ENCODE results near the gene SPNS1. TPM values are rescaled to one million over a fixed set of nuclear protein-coding genes. Genes with fewer than 3 reads are reported as not detected.
"Not testable (repeated sequence)": the region's sequence is repeated elsewhere in the genome, so short reads cannot be mapped to it uniquely, and the experiment has no call there.

SPNS1 gene
- total RNA-seq, 2 experiments from 2014 or later: 28.1 to 30.1 TPM

GRCh38 chr16:28936784-28937155, 37.8 kb upstream of the SPNS1 start:
- Mint-ChIP-seq H3K36me3 (peaks cover 3% of the 10 kb centered on the region), H3K4me1 (peaks cover 19% of the 10 kb centered on the region), H3K4me3 (peak overlapping the region; percentile 78), H3K27ac (peak overlapping the region; percentile 32), H3K27me3 (no peaks in the 10 kb centered on the region), H3K9me3 (no peaks in the 10 kb centered on the region)
- POLR2A ChIA-PET: interaction anchor here (0.6 to 1.0 kb wide), 6 partner anchors 8 to 442 kb away, joined by 3 to 8 read pairs (median 4); partner anchors contain the start of genes APOBR, ATXN2L, RABEP2 and TUFM
- DNase-seq (no peak), ATAC-seq (ENCODE audit: low read depth) (no peak)

- Mint-ChIP-seq H3K4me1 (peaks cover 19% of the 10 kb centered on the region), H3K36me3 (peaks cover 3% of the 10 kb centered on the region), H3K27ac (no peak overlapping the region), H3K27me3 (no peaks in the 10 kb centered on the region), H3K4me3 (no peak overlapping the region), H3K9me3 (no peaks in the 10 kb centered on the region)
- DNase-seq: no peak
- ATAC-seq (ENCODE audit: low read depth): no peak
- POLR2A ChIA-PET: no interaction called here
These were observed 37.2 kb upstream of the SPNS1 start for GRCh38 chr16:28937222-28937876.

- DNase-seq: no peak
- POLR2A ChIA-PET: no interaction called here
- Mint-ChIP-seq H3K27me3 (no peaks in the 10 kb centered on the region), H3K9me3 (no peaks in the 10 kb centered on the region), H3K4me3 (no peak overlapping the region), H3K4me1 (peaks cover 16% of the 10 kb centered on the region), H3K36me3 (peaks cover 3% of the 10 kb centered on the region), H3K27ac (no peak overlapping the region)
- no peak for ATAC-seq (ENCODE audit: low read depth)
These were observed 35.9 kb upstream of the SPNS1 start for GRCh38 chr16:28938721-28939120.

GRCh38 chr16:28939825-28940224, 34.8 kb upstream of the SPNS1 start:
- peaks cover 21% of the 10 kb centered on the region for H3K4me1 Mint-ChIP-seq
- H3K9me3 Mint-ChIP-seq; H3K27me3 Mint-ChIP-seq; H3K27ac Mint-ChIP-seq; ATAC-seq (ENCODE audit: low read depth); H3K36me3 Mint-ChIP-seq; POLR2A ChIA-PET; H3K4me3 Mint-ChIP-seq; DNase-seq: not testable (repeated sequence)

GRCh38 chr16:28943281-28943680, 31.3 kb upstream of the SPNS1 start:
- H3K27ac Mint-ChIP-seq: no peak overlapping the region
- peaks cover 5% of the 10 kb centered on the region for H3K27me3 Mint-ChIP-seq
- POLR2A ChIA-PET: interaction anchor here (2.7 to 3.7 kb wide), 2 partner anchors 18 to 80 kb away, joined by 11 to 12 read pairs; partner anchors contain the start of genes RABEP2 and SH2B1
- DNase-seq: no peak
- H3K4me3 Mint-ChIP-seq: no peak overlapping the region
- H3K4me1 Mint-ChIP-seq: peaks cover 13% of the 10 kb centered on the region
- ATAC-seq (ENCODE audit: low read depth): no peak
- no peaks in the 10 kb centered on the region for H3K9me3 Mint-ChIP-seq
- no peaks in the 10 kb centered on the region for H3K36me3 Mint-ChIP-seq

- Mint-ChIP-seq H3K4me1 (peaks cover 14% of the 10 kb centered on the region), H3K27ac (no peak overlapping the region), H3K36me3 (peaks cover 5% of the 10 kb centered on the region), H3K4me3 (no peak overlapping the region), H3K27me3 (peaks cover 5% of the 10 kb centered on the region), H3K9me3 (no peaks in the 10 kb centered on the region)
- no peak for DNase-seq
- POLR2A ChIA-PET: no interaction called here
- no peak for ATAC-seq (ENCODE audit: low read depth)
These were observed 27.9 kb upstream of the SPNS1 start for GRCh38 chr16:28946681-28947080.

- H3K27me3 Mint-ChIP-seq: peaks cover 5% of the 10 kb centered on the region
- peaks cover 20% of the 10 kb centered on the region for H3K36me3 Mint-ChIP-seq
- POLR2A ChIA-PET: interaction anchor here (0.5 to 1.7 kb wide), 8 partner anchors 18 to 128 kb away, joined by 3 to 8 read pairs (median 4); partner anchors contain the start of genes ATXN2L, LAT and SH2B1
- H3K9me3 Mint-ChIP-seq: no peaks in the 10 kb centered on the region
- H3K27ac Mint-ChIP-seq: peak within 1 kb of the TSS; percentile 98
- peak; percentile 99 for DNase-seq
- ATAC-seq (ENCODE audit: low read depth): peak; percentile 96
- H3K4me3 Mint-ChIP-seq: peak within 1 kb of the TSS; percentile 98
- H3K4me1 Mint-ChIP-seq: peaks cover 23% of the 10 kb centered on the region
These were observed 23.7 kb upstream of the SPNS1 start, which contains the start of gene NFATC2IP for GRCh38 chr16:28950648-28951409. Gene NFATC2IP, plus strand, starts transcription at chr16:28950937. Its CDS starts 75 bp downstream, at chr16:28951012.

- no peak for DNase-seq
These were observed 23.1 kb upstream of the SPNS1 start for GRCh38 chr16:28951410-28951943.

GRCh38 chr16:28958216-28958615, 16.4 kb upstream of the SPNS1 start:
- Mint-ChIP-seq H3K4me3 (no peak overlapping the region), H3K4me1 (peaks cover 16% of the 10 kb centered on the region), H3K9me3 (no peaks in the 10 kb centered on the region), H3K27ac (no peak overlapping the region), H3K36me3 (peaks cover 37% of the 10 kb centered on the region), H3K27me3 (no peaks in the 10 kb centered on the region)
- POLR2A ChIA-PET: no interaction called here
- DNase-seq: no peak
- ATAC-seq (ENCODE audit: low read depth): no peak

More at GRCh38 chr16:28951410-28951943, 23.1 kb upstream of the SPNS1 start:
- Mint-ChIP-seq H3K4me1 (peaks cover 23% of the 10 kb centered on the region), H3K36me3 (peaks cover 23% of the 10 kb centered on the region), H3K27ac (peak overlapping the region; percentile 98), H3K27me3 (peaks cover 5% of the 10 kb centered on the region), H3K9me3 (no peaks in the 10 kb centered on the region), H3K4me3 (peak overlapping the region; percentile 98)
- ATAC-seq (ENCODE audit: low read depth): no peak
- POLR2A ChIA-PET: interaction anchor here (0.5 to 1.2 kb wide), 6 partner anchors 16 to 88 kb away, joined by 3 to 6 read pairs (median 4); partner anchors contain the start of genes LAT and SH2B1

GRCh38 chr16:28958836-28959235, 15.7 kb upstream of the SPNS1 start:
- no peak for DNase-seq
- POLR2A ChIA-PET: no interaction called here
- peaks cover 37% of the 10 kb centered on the region for H3K36me3 Mint-ChIP-seq
- no peak for ATAC-seq (ENCODE audit: low read depth)
- H3K4me3 Mint-ChIP-seq: no peak overlapping the region
- H3K4me1 Mint-ChIP-seq: peaks cover 11% of the 10 kb centered on the region
- no peaks in the 10 kb centered on the region for H3K9me3 Mint-ChIP-seq
- H3K27me3 Mint-ChIP-seq: no peaks in the 10 kb centered on the region
- no peak overlapping the region for H3K27ac Mint-ChIP-seq

GRCh38 chr16:28964072-28964471, 10.5 kb upstream of the SPNS1 start:
- POLR2A ChIA-PET: no interaction called here

GRCh38 chr16:28964496-28964895, 10.1 kb upstream of the SPNS1 start:
- Mint-ChIP-seq H3K27me3 (no peaks in the 10 kb centered on the region), H3K36me3 (peaks cover 26% of the 10 kb centered on the region), H3K4me3 (no peak overlapping the region), H3K9me3 (no peaks in the 10 kb centered on the region), H3K4me1 (peaks cover 2% of the 10 kb centered on the region), H3K27ac (no peak overlapping the region)
- ATAC-seq (ENCODE audit: low read depth): no peak
- POLR2A ChIA-PET: no interaction called here
- DNase-seq: no peak

More at GRCh38 chr16:28964072-28964471, 10.5 kb upstream of the SPNS1 start:
- ATAC-seq (ENCODE audit: low read depth) (no peak), DNase-seq (no peak)
- Mint-ChIP-seq H3K9me3 (no peaks in the 10 kb centered on the region), H3K4me1 (peaks cover 2% of the 10 kb centered on the region), H3K27ac (no peak overlapping the region), H3K36me3 (peaks cover 29% of the 10 kb centered on the region), H3K27me3 (no peaks in the 10 kb centered on the region), H3K4me3 (no peak overlapping the region)

GRCh38 chr16:28967156-28967555, 7.4 kb upstream of the SPNS1 start:
- H3K27me3 Mint-ChIP-seq: no peaks in the 10 kb centered on the region
- H3K4me3 Mint-ChIP-seq: no peak overlapping the region
- no peak for ATAC-seq (ENCODE audit: low read depth)
- POLR2A ChIA-PET: interaction anchor here (0.6 to 1.0 kb wide), 3 partner anchors 15 to 17 kb away, joined by 3 to 5 read pairs (median 4); no protein-coding TSS in a partner anchor
- no peaks in the 10 kb centered on the region for H3K9me3 Mint-ChIP-seq
- no peak overlapping the region for H3K27ac Mint-ChIP-seq
- H3K4me1 Mint-ChIP-seq: peaks cover 2% of the 10 kb centered on the region
- DNase-seq: no peak
- peaks cover 18% of the 10 kb centered on the region for H3K36me3 Mint-ChIP-seq

All from activated naive CD8-positive, alpha-beta T cell treated with anti-CD3 and anti-CD28 coated beads, Interleukin-2, amount 10 ng/mL, durations not matched to agents 7 days and 5 days (primary cell).